ENCODE measurements around the gene UNC13B. TPM values are rescaled to one million over a fixed set of nuclear protein-coding genes. Genes with fewer than 3 reads are reported as not detected.

The UNC13B gene
- total RNA-seq, 5 donors from 2014 or later (not counting 1 experiment from before 2014, with no cell fraction given) = 0.45 to 1.2 (median 0.72) TPM

DNA sequence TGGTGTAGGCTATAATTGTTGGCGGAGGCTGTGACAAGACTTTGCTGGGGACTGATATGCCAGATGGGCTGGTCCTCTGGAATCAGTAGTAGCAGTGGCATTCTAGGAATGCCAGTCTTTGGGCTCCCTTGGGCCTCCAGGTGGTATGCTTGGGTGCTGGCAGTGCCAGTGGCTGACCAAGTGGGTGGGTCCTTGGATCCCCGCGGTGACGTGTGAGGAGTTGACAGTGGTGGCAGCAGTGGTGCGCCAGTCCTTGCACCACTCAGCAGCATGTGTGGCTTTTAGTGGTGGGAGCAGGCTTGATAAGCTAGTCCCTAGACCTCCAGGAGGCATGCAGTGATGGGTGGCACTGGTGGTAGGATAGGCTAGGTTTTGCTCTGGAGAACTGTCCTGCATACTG, 63.9 kb downstream of the UNC13B start:
- H3K9me3 Mint-ChIP-seq = peaks cover 0 to 19% (median 6%) of the 10 kb centered on the region in 3 donors
- H3K4me3 ChIP-seq (ENCODE audit: control insufficient read depth in 1 of 2, extremely low read depth in 1 of 2, low read length in 1 of 2) = no peak overlapping the region
- ChIA-PET POLR2A (no interaction called here), CTCF (no interaction called here)
- no peaks in the 10 kb centered on the region for H3K36me3 ChIP-seq (ENCODE audit: control insufficient read depth in 2 of 2, extremely low read depth in 1 of 2, insufficient read depth in 1 of 2, low read length in 1 of 2)
- no peak overlapping the region for H3K27ac Mint-ChIP-seq
- peaks cover 7 to 10% of the 10 kb centered on the region in 2 donors for H3K27me3 Mint-ChIP-seq
- H3K9me3 ChIP-seq = no peaks in the 10 kb centered on the region
- H3K4me1 ChIP-seq (ENCODE audit: control insufficient read depth in 1 of 2, extremely low read depth in 1 of 2, insufficient read depth in 2 of 2, low read length in 2 of 2) = no peaks in the 10 kb centered on the region
- ATAC-seq (replicated peaks in 1 of 4) (no peak), DNase-seq (no peak)
- no peak overlapping the region for H3K27ac ChIP-seq (ENCODE audit: low read length)
- H3K4me3 Mint-ChIP-seq = no peak overlapping the region
- H3K27me3 ChIP-seq (replicated peaks in 1 of 2; ENCODE audit: control insufficient read depth in 2 of 2, extremely low read depth in 1 of 2, insufficient read depth in 2 of 2, low read length in 1 of 2) = peaks cover 0 to 7% of the 10 kb centered on the region in 2 experiments
- no peaks in the 10 kb centered on the region for H3K4me1 Mint-ChIP-seq
- H3K36me3 Mint-ChIP-seq = no peaks in the 10 kb centered on the region
- 93% methylated on average over 3 of the region's 5 CpGs for WGBS (ENCODE audit: insufficient coverage)

DNA sequence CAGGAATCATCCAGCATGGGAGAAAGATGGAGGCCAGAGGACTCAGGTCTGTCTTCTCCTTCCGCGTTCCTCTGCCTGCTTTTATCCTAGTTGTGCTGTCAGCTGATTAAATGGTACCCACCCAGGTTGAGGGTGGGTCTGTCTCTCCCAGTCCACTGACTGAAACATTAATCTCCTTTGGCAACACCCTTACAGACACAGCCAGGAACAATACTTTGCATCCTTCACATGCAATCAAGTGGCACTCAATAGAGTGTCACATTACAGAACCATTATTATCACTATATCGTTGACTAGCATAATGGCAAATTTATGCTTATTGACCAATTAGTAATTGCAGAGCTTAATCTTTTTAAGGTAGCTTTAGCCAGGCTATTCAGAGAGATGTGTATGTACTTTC, 64.8 kb downstream of the UNC13B start:
- WGBS (ENCODE audit: insufficient coverage) = 100% methylated on average over 1 of the region's 3 CpGs
- CTCF ChIA-PET = no interaction called here
- ATAC-seq (replicated peaks in 1 of 4) = no peak

DNA sequence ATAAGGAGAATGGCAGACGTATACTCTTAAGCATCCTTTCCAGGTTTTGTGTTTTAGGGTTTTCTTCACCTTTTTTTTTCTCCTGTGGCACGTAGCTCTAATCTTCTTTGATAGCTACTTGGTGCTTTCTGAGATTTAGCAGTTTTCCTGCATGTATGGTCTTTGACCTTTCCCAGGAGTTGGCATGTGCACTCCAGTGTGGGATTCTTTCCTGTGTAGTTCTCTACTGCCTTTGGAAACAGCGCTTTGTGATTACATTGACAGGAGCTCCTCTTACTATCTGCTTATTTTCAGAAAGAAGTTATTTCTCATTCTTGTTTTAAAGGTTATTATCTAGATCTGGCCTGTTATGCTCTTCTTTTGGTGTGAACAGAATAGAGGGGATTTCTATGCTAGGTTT, 65.5 kb downstream of the UNC13B start:
- Histone ChIP-seq H3K9me3 (no peaks in the 10 kb centered on the region), H3K27me3 (replicated peaks in 1 of 2; ENCODE audit: control insufficient read depth in 2 of 2, extremely low read depth in 1 of 2, insufficient read depth in 2 of 2, low read length in 1 of 2) (peaks cover 0 to 7% of the 10 kb centered on the region in 2 experiments), H3K4me3 (ENCODE audit: control insufficient read depth in 1 of 2, extremely low read depth in 1 of 2, low read length in 1 of 2) (no peak overlapping the region), H3K36me3 (ENCODE audit: control insufficient read depth in 2 of 2, extremely low read depth in 1 of 2, insufficient read depth in 1 of 2, low read length in 1 of 2) (no peaks in the 10 kb centered on the region), H3K4me1 (ENCODE audit: control insufficient read depth in 1 of 2, extremely low read depth in 1 of 2, insufficient read depth in 2 of 2, low read length in 2 of 2) (no peaks in the 10 kb centered on the region), H3K27ac (ENCODE audit: low read length) (no peak overlapping the region)
- H3K27me3 Mint-ChIP-seq = peaks cover 7 to 10% of the 10 kb centered on the region in 2 donors
- no peaks in the 10 kb centered on the region for H3K36me3 Mint-ChIP-seq
- ChIA-PET CTCF (no interaction called here), POLR2A (no interaction called here)
- H3K4me3 Mint-ChIP-seq = no peak overlapping the region
- no peaks in the 10 kb centered on the region for H3K4me1 Mint-ChIP-seq
- no peak for ATAC-seq (replicated peaks in 1 of 4)
- DNase-seq = no peak
- WGBS (ENCODE audit: insufficient coverage) = no CpG with 5 or more reads among the region's 3 CpGs
- H3K27ac Mint-ChIP-seq = no peak overlapping the region
- peaks cover 0 to 19% (median 6%) of the 10 kb centered on the region in 3 donors for H3K9me3 Mint-ChIP-seq

More for the DNA sequence above, 64.8 kb downstream of the UNC13B start:
- no peaks in the 10 kb centered on the region for H3K9me3 ChIP-seq
- H3K27ac ChIP-seq (ENCODE audit: low read length) = no peak overlapping the region
- no peaks in the 10 kb centered on the region for H3K4me1 Mint-ChIP-seq
- H3K4me3 ChIP-seq (ENCODE audit: control insufficient read depth in 1 of 2, extremely low read depth in 1 of 2, low read length in 1 of 2) = no peak overlapping the region
- DNase-seq = no peak
- no peak overlapping the region for H3K27ac Mint-ChIP-seq
- no peaks in the 10 kb centered on the region for H3K36me3 Mint-ChIP-seq
- H3K36me3 ChIP-seq (ENCODE audit: control insufficient read depth in 2 of 2, extremely low read depth in 1 of 2, insufficient read depth in 1 of 2, low read length in 1 of 2) = no peaks in the 10 kb centered on the region
- H3K4me3 Mint-ChIP-seq = no peak overlapping the region
- POLR2A ChIA-PET = no interaction called here
- peaks cover 0 to 7% of the 10 kb centered on the region in 2 experiments for H3K27me3 ChIP-seq (replicated peaks in 1 of 2; ENCODE audit: control insufficient read depth in 2 of 2, extremely low read depth in 1 of 2, insufficient read depth in 2 of 2, low read length in 1 of 2)
- no peaks in the 10 kb centered on the region for H3K4me1 ChIP-seq (ENCODE audit: control insufficient read depth in 1 of 2, extremely low read depth in 1 of 2, insufficient read depth in 2 of 2, low read length in 2 of 2)
- peaks cover 0 to 19% (median 6%) of the 10 kb centered on the region in 3 donors for H3K9me3 Mint-ChIP-seq
- H3K27me3 Mint-ChIP-seq = peaks cover 7 to 10% of the 10 kb centered on the region in 2 donors

DNA sequence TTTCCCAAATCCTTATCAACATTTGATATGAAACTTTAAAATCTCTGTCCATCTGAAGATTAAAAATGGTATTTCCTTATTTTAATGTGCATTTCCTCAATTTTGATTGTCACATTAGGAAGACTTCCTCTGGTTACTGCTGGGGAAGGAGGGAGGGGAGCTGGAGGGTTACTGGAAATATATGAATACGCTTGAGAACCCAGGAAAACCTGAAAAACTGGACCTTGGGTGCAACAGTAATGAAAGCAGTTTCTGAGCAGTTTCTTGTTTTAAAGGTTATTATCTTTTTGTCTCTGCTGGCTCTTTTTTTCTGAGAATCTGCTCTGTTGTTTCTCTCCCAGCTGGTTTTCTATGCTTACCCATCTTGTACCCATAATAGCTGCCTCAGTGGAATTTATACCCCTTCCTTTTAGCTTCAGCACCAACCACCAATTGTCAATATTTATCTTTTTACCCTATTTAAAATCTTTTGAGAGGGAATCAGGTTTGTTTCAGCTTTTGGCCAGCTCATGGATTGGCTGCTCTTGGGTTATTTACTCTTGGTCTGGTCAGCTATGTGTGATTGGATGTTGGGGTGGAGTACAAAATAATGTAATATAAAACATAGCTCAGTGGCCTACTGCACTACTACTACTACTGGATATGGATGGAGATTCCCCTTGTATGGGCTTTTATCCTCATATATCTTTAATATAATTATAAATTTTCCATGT, 67.4 kb downstream of the UNC13B start:
- no peaks in the 10 kb centered on the region for H3K9me3 ChIP-seq

DNA sequence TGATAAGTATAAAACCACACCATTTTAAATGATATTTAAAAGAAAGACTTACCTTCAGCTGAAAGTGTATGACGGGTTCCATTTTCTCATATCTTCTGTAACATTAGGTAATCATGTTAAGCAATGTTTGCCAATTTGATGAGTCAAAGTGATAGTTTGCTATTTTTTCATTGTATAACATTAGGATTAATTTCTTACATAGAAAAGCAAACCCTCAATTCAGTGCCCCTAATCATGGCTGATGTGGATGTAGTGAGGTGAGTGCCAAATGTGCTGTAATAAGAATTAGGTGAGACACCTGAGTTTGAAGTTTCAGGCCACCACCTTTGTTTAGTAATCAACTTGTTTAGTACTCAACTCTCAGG, 68.0 kb downstream of the UNC13B start:
- WGBS (ENCODE audit: insufficient coverage) = no CpG with 5 or more reads among the region's 1 CpG
- no peak for DNase-seq
- no peak overlapping the region for H3K4me3 ChIP-seq (ENCODE audit: control insufficient read depth in 1 of 2, extremely low read depth in 1 of 2, low read length in 1 of 2)
- H3K36me3 ChIP-seq (ENCODE audit: control insufficient read depth in 2 of 2, extremely low read depth in 1 of 2, insufficient read depth in 1 of 2, low read length in 1 of 2) = no peaks in the 10 kb centered on the region
- no peaks in the 10 kb centered on the region for H3K36me3 Mint-ChIP-seq
- no peak overlapping the region for H3K27ac ChIP-seq (ENCODE audit: low read length)
- H3K9me3 ChIP-seq = no peaks in the 10 kb centered on the region
- H3K4me3 Mint-ChIP-seq = no peak overlapping the region
- no peaks in the 10 kb centered on the region for H3K9me3 Mint-ChIP-seq
- no peaks in the 10 kb centered on the region for H3K4me1 ChIP-seq (ENCODE audit: control insufficient read depth in 1 of 2, extremely low read depth in 1 of 2, insufficient read depth in 2 of 2, low read length in 2 of 2)
- ATAC-seq (replicated peaks in 1 of 4) = no peak
- H3K27me3 Mint-ChIP-seq = peaks cover 2 to 13% of the 10 kb centered on the region in 2 donors
- H3K27ac Mint-ChIP-seq = no peak overlapping the region
- peaks cover 0 to 7% of the 10 kb centered on the region in 2 experiments for H3K27me3 ChIP-seq (replicated peaks in 1 of 2; ENCODE audit: control insufficient read depth in 2 of 2, extremely low read depth in 1 of 2, insufficient read depth in 2 of 2, low read length in 1 of 2)
- ChIA-PET POLR2A (no interaction called here), CTCF (interaction anchor here in 1 of 2 donors (0.6 to 0.7 kb wide), 2 partner anchors 11 to 15 kb away, joined by 3 to 5 read pairs; no protein-coding TSS in a partner anchor)
- H3K4me1 Mint-ChIP-seq = no peaks in the 10 kb centered on the region

More for the DNA sequence above, 67.4 kb downstream of the UNC13B start:
- Histone ChIP-seq H3K27ac (ENCODE audit: low read length) (no peak overlapping the region), H3K36me3 (ENCODE audit: control insufficient read depth in 2 of 2, extremely low read depth in 1 of 2, insufficient read depth in 1 of 2, low read length in 1 of 2) (no peaks in the 10 kb centered on the region), H3K4me3 (ENCODE audit: control insufficient read depth in 1 of 2, extremely low read depth in 1 of 2, low read length in 1 of 2) (no peak overlapping the region), H3K4me1 (ENCODE audit: control insufficient read depth in 1 of 2, extremely low read depth in 1 of 2, insufficient read depth in 2 of 2, low read length in 2 of 2) (no peaks in the 10 kb centered on the region), H3K27me3 (replicated peaks in 1 of 2; ENCODE audit: control insufficient read depth in 2 of 2, extremely low read depth in 1 of 2, insufficient read depth in 2 of 2, low read length in 1 of 2) (peaks cover 0 to 7% of the 10 kb centered on the region in 2 experiments)
- CTCF ChIA-PET = no interaction called here
- H3K27me3 Mint-ChIP-seq = peaks cover 5 to 13% of the 10 kb centered on the region in 2 donors
- WGBS (ENCODE audit: insufficient coverage) = 57% methylated on average over 1 of the region's 1 CpG
- no peaks in the 10 kb centered on the region for H3K4me1 Mint-ChIP-seq
- POLR2A ChIA-PET = no interaction called here
- no peaks in the 10 kb centered on the region for H3K36me3 Mint-ChIP-seq
- DNase-seq (no peak), ATAC-seq (replicated peaks in 1 of 4) (no peak)
- no peak overlapping the region for H3K27ac Mint-ChIP-seq
- peaks cover 0 to 1% (median 0%) of the 10 kb centered on the region in 3 donors for H3K9me3 Mint-ChIP-seq
- no peak overlapping the region for H3K4me3 Mint-ChIP-seq

DNA sequence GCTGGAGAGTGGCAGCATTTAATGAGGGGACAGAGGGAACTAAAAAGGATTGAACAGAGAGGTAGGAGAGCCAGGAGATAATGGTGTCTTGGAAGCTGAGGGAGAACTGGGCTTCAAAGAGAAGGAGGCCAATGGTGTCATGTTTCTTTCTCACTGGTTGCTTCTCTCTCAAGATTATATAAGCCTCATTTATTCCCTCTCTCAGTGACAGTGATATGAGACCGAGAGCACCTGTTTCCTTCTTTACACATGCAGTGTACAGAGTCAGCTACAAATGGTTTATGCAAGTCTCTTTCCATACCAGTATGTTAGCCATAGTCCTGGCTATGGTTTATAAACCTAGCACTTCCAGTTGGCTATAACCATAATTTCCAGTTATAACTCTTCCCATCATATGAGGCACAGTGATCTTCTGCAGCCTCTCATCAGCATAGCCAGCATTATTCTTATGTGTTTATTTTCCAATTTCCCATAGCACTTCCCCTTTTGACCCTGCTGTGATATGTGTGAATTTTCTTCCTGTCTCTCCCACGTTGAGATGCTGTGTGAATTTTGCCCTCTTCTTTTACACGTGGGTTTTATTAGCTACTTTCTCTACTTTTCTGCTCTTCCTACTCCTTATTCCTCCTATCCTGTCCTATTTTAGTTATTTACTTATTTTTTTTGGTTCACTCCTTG, 71.2 kb downstream of the UNC13B start:
- 57% methylated on average over 1 of the region's 3 CpGs for WGBS (ENCODE audit: insufficient coverage)
- CTCF ChIA-PET = no interaction called here

More for the DNA sequence above, 71.2 kb downstream of the UNC13B start:
- Mint-ChIP-seq H3K27ac (no peak overlapping the region), H3K27me3 (peaks cover 5 to 15% of the 10 kb centered on the region in 2 donors), H3K4me1 (no peaks in the 10 kb centered on the region), H3K4me3 (no peak overlapping the region), H3K9me3 (no peaks in the 10 kb centered on the region), H3K36me3 (no peaks in the 10 kb centered on the region)
- H3K27ac ChIP-seq (ENCODE audit: low read length) = no peak overlapping the region
- POLR2A ChIA-PET = no interaction called here
- H3K9me3 ChIP-seq = no peaks in the 10 kb centered on the region
- no peaks in the 10 kb centered on the region for H3K36me3 ChIP-seq (ENCODE audit: control insufficient read depth in 2 of 2, extremely low read depth in 1 of 2, insufficient read depth in 1 of 2, low read length in 1 of 2)
- no peak overlapping the region for H3K4me3 ChIP-seq (ENCODE audit: control insufficient read depth in 1 of 2, extremely low read depth in 1 of 2, low read length in 1 of 2)
- ATAC-seq (replicated peaks in 1 of 4) = no peak
- no peak for DNase-seq
- no peaks in the 10 kb centered on the region for H3K27me3 ChIP-seq (replicated peaks in 1 of 2; ENCODE audit: control insufficient read depth in 2 of 2, extremely low read depth in 1 of 2, insufficient read depth in 2 of 2, low read length in 1 of 2)
- H3K4me1 ChIP-seq (ENCODE audit: control insufficient read depth in 1 of 2, extremely low read depth in 1 of 2, insufficient read depth in 2 of 2, low read length in 2 of 2) = no peaks in the 10 kb centered on the region
